Cardiac fibroblast (primary cell): ENCODE data around the gene GJD3.

Experiments used
- DNase-seq, 2 donors: peaks; one replicate each; pipeline versions ENCODE4 v3.0.0 to v3.0.0-alpha.2; 2010; ENCODE audit warnings: low read depth in 2 of 2
- H3K4me3 ChIP-seq, 2 donors: replicated peaks in 1 of 2; 1 replicate in 1 of 2; 2 replicates in 1 of 2; pipeline ENCODE4 v1.5.1; 2011; ENCODE audit warnings: low read depth in 2 of 2, low read length in 2 of 2, mild to moderate bottlenecking in 2 of 2, moderate library complexity in 1 of 2
- CTCF ChIP-seq: IDR thresholded peaks from one replicate; pipeline ENCODE4 v1.5.1; 2011; ENCODE audit warnings: low read depth, mild to moderate bottlenecking, low read length, inconsistent platforms

The GJD3 gene

GRCh38 chr17:40335620-40336019 lies 28.9 kb downstream of the GJD3 start:
- no peak for DNase-seq
- H3K4me3 ChIP-seq: no peak overlapping the region
- TF ChIP-seq CTCF: no peak

GRCh38 chr17:40333781-40334448 lies 30.6 kb downstream of the GJD3 start:
- no peak overlapping the region for H3K4me3 ChIP-seq
- TF ChIP-seq CTCF: no peak
- DNase-seq: no peak

GRCh38 chr17:40331743-40332641 lies 32.5 kb downstream of the GJD3 start:
- TF ChIP-seq CTCF: no peak
- H3K4me3 ChIP-seq: peak overlapping the region in 1 of 2 donors; percentile 8
- peak; percentile 77 to 97 for DNase-seq

GRCh38 chr17:40330850-40331470 lies 33.6 kb downstream of the GJD3 start:
- TF ChIP-seq CTCF: no peak
- H3K4me3 ChIP-seq: no peak overlapping the region
- DNase-seq: no peak

- TF ChIP-seq CTCF: no peak
- DNase-seq: no peak
- H3K4me3 ChIP-seq: no peak overlapping the region
Observed at GRCh38 chr17:40329839-40330794, 34.4 kb downstream of the GJD3 start.

GRCh38 chr17:40328386-40328766 lies 36.2 kb downstream of the GJD3 start:
- no peak for DNase-seq
- TF ChIP-seq CTCF: no peak
- no peak overlapping the region for H3K4me3 ChIP-seq
